GM18499 (cell line): ENCODE data around the gene ASPN.
"Not testable (repeated sequence)": the region's sequence is repeated elsewhere in the genome, so short reads cannot be mapped to it uniquely, and the experiment has no call there.

Experiments
- ATAC-seq: cut with Tn5 transposase; IDR thresholded peaks from one replicate; pipeline ENCODE4 v1.9.1; 2021; ENCODE audit warnings: moderate number of reproducible peaks; ENCODE audit not compliant: insufficient read depth, unreplicated experiment

ASPN gene

DNA sequence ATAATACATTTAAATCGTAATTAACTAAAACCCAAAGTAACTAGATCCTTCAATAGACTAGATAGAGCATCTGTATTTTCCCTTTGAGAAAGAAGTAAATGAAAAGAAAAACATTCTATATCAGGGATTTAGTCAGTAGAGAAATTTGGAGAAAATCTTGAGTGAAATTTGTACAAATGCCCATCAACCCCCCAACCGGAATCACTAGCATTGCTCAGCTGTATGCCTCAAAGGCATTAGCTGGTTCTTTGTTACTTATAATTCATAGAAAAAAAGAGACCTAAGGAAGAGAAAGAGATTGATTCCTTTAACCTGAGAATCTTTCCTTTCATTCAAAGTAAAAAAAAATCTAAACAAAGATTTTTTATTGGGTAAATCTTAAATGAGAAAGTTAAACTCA is 58.7 kb downstream of the ASPN start:
- no peak for ATAC-seq

DNA sequence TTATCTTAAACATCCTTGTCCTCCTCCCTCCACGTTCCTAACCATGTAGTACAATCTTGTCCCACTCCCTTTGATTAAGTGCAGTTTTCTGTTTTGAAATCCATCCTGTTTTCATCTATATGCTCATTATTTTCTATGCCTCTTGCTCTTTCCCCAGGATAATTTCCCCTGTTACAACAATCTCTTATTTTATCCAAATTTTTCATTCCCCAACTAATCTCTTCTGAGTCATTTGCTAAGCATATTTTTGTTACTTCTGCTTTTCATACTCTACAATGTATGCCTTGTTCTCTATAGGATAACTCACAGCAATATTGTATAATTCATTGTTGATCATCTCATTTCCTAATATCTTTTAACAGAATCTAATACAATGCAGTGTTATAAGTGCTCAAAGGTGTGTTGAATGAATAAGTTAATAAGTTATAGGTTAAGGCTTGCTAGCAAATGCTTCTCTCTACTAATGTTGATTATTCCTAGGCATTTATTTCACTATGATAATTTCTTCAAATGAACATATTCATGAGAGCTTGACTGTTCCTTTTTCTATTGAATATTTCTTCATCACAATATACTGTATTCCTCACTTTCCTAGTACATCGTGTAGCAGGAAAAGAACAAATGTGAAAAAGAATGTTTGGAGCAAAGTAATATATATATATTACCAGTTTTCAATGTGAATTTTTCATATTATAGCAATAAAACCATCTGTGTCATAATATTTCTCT is 59.5 kb downstream of the ASPN start:
- no peak for ATAC-seq

DNA sequence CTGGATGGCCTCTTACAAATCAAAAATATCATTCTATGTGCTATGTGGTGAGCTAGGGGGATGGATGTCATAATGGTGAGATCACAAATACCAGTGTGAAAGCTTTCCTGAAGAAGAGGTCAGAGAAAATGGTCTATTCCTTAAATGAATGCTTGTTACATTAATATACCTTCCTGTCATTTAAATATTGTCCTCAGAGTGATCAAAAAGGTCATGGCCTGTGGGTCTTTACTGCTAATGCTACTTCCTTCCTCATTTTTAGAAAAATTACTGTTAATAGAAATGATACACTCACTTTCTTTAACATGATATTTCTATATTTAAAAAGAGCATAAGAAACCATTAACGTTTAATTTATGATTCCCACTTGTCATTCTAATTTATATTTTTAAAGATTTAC is 67.7 kb downstream of the ASPN start:
- ATAC-seq: no peak

DNA sequence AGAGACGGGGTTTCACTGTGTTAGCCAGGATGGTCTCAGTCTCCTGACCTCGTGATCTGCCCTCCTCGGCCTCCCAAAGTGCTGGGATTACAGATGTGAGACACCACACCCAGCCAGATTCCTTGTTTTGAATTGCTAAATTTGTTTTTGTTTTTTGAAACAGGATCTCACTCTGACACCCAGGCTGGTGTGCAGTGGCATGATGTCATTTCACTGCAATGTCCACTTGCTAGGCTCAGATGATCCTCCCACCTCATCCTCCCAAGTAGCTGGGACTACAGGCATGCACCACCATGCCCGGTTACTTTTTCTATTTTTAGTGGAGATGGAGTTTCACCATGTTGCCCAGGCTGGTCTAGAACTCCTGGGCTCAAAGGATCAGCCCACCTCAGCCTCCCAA is 71.1 kb downstream of the ASPN start:
- not testable (repeated sequence) for ATAC-seq

DNA sequence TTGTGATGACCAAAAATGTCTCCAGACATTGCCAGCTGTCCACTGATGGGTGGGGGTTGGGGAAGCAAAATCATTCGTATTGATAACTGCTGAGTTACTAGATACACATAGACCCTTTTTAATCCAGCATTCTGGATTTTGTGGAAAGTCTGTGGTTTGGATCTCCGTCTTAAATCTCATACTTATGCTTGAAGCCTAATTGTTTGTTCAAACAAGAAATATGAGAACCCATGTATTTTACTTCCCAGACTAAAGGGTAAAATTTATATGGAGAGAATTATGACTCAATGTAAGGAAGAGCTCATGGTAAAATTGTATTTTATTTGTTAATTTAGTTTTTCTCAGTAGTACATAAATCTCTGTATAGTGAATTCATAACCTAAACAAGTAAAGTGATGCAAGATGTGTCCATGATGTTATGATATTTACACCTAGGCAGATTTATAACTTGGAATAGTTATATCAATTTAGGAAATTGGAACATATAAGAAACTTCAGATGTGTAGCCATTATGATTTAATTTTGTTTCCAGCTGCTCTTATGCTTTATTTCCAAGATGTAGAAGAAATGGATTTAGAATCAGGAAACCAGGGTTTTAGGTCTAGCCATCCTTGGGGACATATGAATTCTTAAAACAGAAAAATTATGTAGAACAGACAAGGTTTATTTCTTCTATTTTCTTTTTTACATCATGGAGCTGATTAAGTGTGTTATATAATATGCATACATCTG is 73.4 kb downstream of the ASPN start:
- ATAC-seq: no peak

DNA sequence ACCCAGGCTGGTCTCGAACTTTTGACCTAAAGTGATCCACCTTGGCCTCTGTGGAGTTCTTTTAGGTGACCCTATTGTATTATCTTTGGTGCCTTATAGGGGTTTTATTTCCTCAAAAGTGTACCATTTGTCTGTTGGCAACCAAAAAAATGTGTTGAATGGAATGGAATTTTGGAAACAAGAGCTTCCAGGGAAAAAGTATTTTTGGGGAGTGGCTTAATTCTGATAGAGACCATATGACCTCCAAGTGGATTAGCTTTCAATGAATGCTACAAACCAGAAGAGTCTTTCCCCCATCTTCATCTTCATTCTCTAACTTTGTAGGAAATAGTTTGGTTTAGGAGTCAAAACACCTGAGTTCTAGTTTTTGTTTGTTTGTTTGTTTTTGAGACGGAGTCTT is 74.5 kb downstream of the ASPN start:
- no peak for ATAC-seq

DNA sequence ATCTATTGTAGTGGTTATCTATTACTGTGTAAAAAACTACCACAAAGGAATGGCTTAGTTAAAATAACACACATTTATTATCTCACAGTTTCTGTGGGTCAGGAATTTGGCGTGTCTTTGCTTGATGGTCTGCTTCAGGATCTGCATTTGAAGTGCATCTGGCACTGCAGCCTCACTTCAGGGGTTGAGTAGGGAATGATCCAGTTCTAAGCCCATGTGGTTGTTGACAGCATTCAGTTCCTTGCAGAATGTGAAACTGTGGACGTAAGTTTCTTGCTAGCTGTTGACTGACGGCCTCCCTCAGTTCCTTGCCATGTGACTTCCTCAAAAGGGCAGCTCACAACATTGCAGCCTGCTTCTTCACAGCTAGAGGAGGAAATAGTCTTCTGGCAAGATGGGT is 75.8 kb downstream of the ASPN start:
- no peak for ATAC-seq
